AG04449 (cell line): ENCODE results near the gene SLC22A13.
"Not testable (repeated sequence)": the region's sequence is repeated elsewhere in the genome, so short reads cannot be mapped to it uniquely, and the experiment has no call there.

Experiments used
- CTCF ChIA-PET: fragments of 350-600 bp; formaldehyde crosslinking; extraction: SDS; loops from one replicate; lab custom pipeline; 2021; ENCODE audit warnings: antibody characterized with exemption; lab: Yijun Ruan, JAX
- POLR2A ChIA-PET: fragments of 400-600, 350-600 bp; formaldehyde crosslinking; extraction: SDS; loops from one replicate; lab custom pipeline; 2020; ENCODE audit warnings: antibody characterized with exemption, inconsistent platforms; lab: Yijun Ruan, JAX
- DNase-seq: peaks from one replicate; pipeline ENCODE4 v3.0.0-alpha.2; 2010; ENCODE audit warnings: low read depth, low spot score
- H3K4me3 ChIP-seq: 2 replicates; pipeline ENCODE4 v1.5.1; 2011; ENCODE audit warnings: low read depth, mild to moderate bottlenecking, control low read depth, low read length
- CTCF ChIP-seq: IDR thresholded peaks from one replicate; pipeline ENCODE4 v1.5.1; 2011; ENCODE audit warnings: mild to moderate bottlenecking, moderate library complexity, low read length, control low read depth, inconsistent platforms; ENCODE audit not compliant: insufficient read depth; ENCODE audit errors: missing control alignments

SLC22A13 gene

DNA sequence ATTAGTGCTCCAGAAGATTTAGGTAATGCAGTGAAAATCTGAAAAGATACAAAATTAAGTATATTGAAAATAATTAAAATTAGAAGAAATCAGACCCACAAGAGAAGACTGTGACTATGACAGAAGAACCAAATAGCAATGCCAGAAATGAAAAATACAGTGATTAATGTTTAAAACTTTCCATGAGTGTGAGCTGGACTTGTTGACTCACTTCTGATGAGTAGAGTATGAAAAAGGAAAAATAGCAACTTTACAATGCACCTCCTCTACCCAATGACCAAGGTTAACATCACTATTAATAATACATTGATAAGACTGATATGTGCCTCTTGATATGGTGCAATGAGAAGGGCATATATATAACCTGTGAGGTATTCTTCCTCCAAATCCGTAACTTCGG is 39.3 kb upstream of the SLC22A13 start:
- no peak for TF ChIP-seq CTCF
- CTCF ChIA-PET: interaction anchor here (1.0 to 1.9 kb wide), 3 partner anchors 21 to 89 kb away, joined by 3 to 6 read pairs (median 3); partner anchors contain the start of genes ACAA1 and OXSR1
- H3K4me3 ChIP-seq: no peak overlapping the region
- POLR2A ChIA-PET: interaction anchor here (1.0 kb wide), 1 partner anchor 61 kb away, joined by 3 read pairs; the partner anchor contains the start of gene OXSR1
- no peak for DNase-seq

GRCh38 chr3:38227989-38228388 is 37.6 kb upstream of the SLC22A13 start:
- POLR2A ChIA-PET: no interaction called here

GRCh38 chr3:38229036-38229435 is 36.6 kb upstream of the SLC22A13 start:
- POLR2A ChIA-PET: no interaction called here
- TF ChIP-seq CTCF: no peak
- DNase-seq: no peak
- no peak overlapping the region for H3K4me3 ChIP-seq
- CTCF ChIA-PET: interaction anchor here (1.5 kb wide), 2 partner anchors 11 to 118 kb away, joined by 5 to 6 read pairs; partner anchors contain the start of gene XYLB

More at GRCh38 chr3:38227989-38228388, 37.6 kb upstream of the SLC22A13 start:
- no peak for TF ChIP-seq CTCF
- H3K4me3 ChIP-seq: no peak overlapping the region
- CTCF ChIA-PET: interaction anchor here (1.5 kb wide), 1 partner anchor 119 kb away, joined by 5 read pairs; the partner anchor contains the start of gene XYLB
- peak; percentile 37 for DNase-seq

GRCh38 chr3:38232701-38233100 is 32.9 kb upstream of the SLC22A13 start:
- CTCF ChIA-PET: interaction anchor here (1.4 kb wide), 1 partner anchor 15 kb away, joined by 4 read pairs; no protein-coding TSS in a partner anchor
- POLR2A ChIA-PET: no interaction called here
- no peak for DNase-seq

DNA sequence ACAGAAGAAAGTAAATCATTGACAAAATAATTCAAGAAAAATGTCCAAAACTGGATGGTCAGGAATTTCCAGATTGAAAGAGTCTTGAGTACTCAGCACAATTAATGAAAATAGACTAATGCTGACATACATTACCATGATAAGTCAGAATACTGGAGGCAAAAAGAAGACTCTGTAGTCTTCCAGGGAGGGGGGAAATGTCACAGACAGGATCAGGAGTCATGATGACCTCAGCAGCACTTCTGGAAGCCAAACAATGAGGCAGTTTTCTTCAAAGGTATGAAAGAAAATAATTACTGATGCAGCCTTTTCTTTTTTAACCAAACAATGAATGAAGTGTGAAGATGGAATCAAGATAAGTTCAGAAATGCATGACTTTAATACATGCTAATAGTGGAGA is 30.1 kb upstream of the SLC22A13 start:
- no peak overlapping the region for H3K4me3 ChIP-seq
- ChIA-PET CTCF (no interaction called here), POLR2A (interaction anchor here (1.3 kb wide), 1 partner anchor 98 kb away, joined by 5 read pairs; the partner anchor contains the start of gene ACAA1)
- DNase-seq: no peak
- TF ChIP-seq CTCF: no peak

More at GRCh38 chr3:38232701-38233100, 32.9 kb upstream of the SLC22A13 start:
- no peak overlapping the region for H3K4me3 ChIP-seq
- TF ChIP-seq CTCF: no peak

DNA sequence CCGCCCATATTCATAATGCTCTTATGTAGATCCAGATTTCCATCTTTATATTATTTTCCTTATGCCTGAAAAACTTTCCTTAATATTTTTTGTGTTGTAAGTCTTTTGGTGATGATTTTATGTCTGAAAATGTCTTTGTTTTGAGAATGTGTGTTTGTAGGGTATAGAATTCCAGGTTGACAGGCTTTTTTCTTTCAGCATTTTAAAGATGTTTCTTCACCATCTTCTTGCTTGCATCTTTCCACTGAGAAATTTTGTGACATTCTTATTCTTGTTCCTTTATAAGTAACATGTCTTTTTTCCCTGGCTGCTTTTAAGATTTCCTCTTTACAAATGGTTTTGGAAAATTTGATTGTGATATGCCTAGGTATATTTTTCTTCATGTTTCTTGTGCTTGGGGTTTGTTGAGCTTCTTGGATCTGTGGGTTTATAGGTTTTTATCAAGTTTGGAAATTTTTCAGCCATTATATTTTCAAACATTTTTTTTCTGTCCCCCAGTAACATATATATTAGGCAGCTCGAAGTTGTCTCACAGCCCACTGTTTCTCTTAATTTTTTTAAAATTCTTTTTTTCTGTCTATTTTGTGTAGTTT is 27.1 kb upstream of the SLC22A13 start:
- no peak for DNase-seq
- no peak for TF ChIP-seq CTCF
- no peak overlapping the region for H3K4me3 ChIP-seq
- ChIA-PET CTCF (interaction anchor here (0.6 to 0.9 kb wide), 2 partner anchors 16 to 108 kb away, joined by 3 read pairs; no protein-coding TSS in a partner anchor), POLR2A (no interaction called here)

GRCh38 chr3:38242812-38243211 is 22.8 kb upstream of the SLC22A13 start:
- POLR2A ChIA-PET, DNase-seq, CTCF ChIA-PET, H3K4me3 ChIP-seq: not testable (repeated sequence)
